Adrenal gland (tissue), 5 donors: ENCODE measurements around the gene CCDC154.

ENCODE experiments used
- POLR2A ChIP-seq, 2 donors: fragments of 450-650 bp; IDR thresholded peaks; one replicate each; pipeline ENCODE4 v1.6.1; 2017; ENCODE audit warnings: antibody characterized with exemption in 2 of 2, mild to moderate bottlenecking in 2 of 2, moderate library complexity in 1 of 2
- TF ChIP-seq, protein P1 (sequence below), 6 experiments: fragments of 450-650 bp in 4 of 6; fragments of 200-600 bp in 2 of 6; sonication (generic) in 1 of 6; IDR thresholded peaks; 1 replicate in 5 of 6; 2 replicates in 1 of 6; pipeline versions ENCODE4 v1.5.1 to v1.8.0; 2016 to 2021; ENCODE audit warnings: antibody characterized with exemption in 6 of 6, mild to moderate bottlenecking in 2 of 6, moderate library complexity in 1 of 6
- donor health status: DM: no; HTN: no; CAD: no.

DNA sequence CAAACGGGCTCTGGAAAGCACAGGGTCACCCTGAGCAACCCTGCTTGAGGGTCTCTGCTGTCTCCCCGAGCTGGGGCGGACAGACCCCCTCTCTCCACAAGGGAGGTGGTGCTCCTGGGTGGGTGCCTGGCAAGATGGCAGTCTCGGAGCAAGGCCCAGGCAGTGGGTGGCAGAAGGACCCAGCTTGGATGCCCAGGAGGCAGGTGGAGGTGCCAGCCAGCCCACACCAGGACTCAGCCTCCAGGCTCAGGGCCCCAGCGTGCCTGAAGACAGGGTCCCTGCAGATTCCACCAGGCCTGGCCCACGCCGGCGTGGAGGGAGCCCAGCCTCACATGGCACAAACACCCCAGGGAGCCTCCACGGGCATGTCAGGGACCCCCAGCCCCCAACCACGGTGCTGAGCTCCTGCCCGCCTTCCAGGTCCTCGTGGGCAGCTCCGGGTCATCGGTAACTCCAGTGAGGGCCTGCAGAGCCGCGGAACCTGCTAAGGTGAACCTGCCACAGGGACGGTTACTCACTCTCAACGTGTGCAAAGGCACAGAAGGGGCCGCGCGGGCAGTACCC, 50.7 kb downstream of the CCDC154 start:
- TF ChIP-seq POLR2A (IDR thresholded peaks at IDR 0.05) = no peak
- TF ChIP-seq, protein P1, sequence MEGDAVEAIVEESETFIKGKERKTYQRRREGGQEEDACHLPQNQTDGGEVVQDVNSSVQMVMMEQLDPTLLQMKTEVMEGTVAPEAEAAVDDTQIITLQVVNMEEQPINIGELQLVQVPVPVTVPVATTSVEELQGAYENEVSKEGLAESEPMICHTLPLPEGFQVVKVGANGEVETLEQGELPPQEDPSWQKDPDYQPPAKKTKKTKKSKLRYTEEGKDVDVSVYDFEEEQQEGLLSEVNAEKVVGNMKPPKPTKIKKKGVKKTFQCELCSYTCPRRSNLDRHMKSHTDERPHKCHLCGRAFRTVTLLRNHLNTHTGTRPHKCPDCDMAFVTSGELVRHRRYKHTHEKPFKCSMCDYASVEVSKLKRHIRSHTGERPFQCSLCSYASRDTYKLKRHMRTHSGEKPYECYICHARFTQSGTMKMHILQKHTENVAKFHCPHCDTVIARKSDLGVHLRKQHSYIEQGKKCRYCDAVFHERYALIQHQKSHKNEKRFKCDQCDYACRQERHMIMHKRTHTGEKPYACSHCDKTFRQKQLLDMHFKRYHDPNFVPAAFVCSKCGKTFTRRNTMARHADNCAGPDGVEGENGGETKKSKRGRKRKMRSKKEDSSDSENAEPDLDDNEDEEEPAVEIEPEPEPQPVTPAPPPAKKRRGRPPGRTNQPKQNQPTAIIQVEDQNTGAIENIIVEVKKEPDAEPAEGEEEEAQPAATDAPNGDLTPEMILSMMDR (IDR thresholded peaks at IDR 0.05) = no peak
